Naive B cell (primary cell): ENCODE data around the gene SP100. TPM values are rescaled to one million over a fixed set of nuclear protein-coding genes. Genes with fewer than 3 reads are reported as not detected.

Source experiments
- ATAC-seq, 2 donors: fragments of 150-1000 bp; cut with Tn5 transposase; 2 replicates each; pipeline ENCODE4 v1.10.0; 2021; ENCODE audit warnings: low read depth in 2 of 2, mild to moderate bottlenecking in 2 of 2, moderate library complexity in 2 of 2
- DNase-seq: peaks from one replicate; pipeline ENCODE4 v3.0.0; 2022
- H3K27ac Mint-ChIP-seq, 6 donors: one replicate each; pipeline ENCODE4 v1.8.0; 2020 to 2022; ENCODE audit warnings: mild to moderate bottlenecking in 6 of 6, mixed read lengths in 6 of 6, moderate library complexity in 5 of 6, inconsistent platforms in 2 of 6
- H3K27me3 Mint-ChIP-seq, 3 donors: one replicate each; pipeline ENCODE4 v1.8.0; 2021 to 2022; ENCODE audit warnings: mixed read lengths in 3 of 3, mild to moderate bottlenecking in 1 of 3
- H3K36me3 Mint-ChIP-seq, 2 donors: one replicate each; pipeline ENCODE4 v1.8.0; 2020 to 2022; ENCODE audit warnings: mixed read lengths in 2 of 2, inconsistent platforms in 1 of 2, mild to moderate bottlenecking in 1 of 2
- H3K4me1 Mint-ChIP-seq, 3 donors: one replicate each; pipeline ENCODE4 v1.8.0; 2020 to 2022; ENCODE audit warnings: mixed read lengths in 3 of 3, inconsistent platforms in 1 of 3, mild to moderate bottlenecking in 1 of 3, moderate library complexity in 1 of 3
- H3K4me3 Mint-ChIP-seq, 8 donors: one replicate each; pipeline ENCODE4 v1.8.0; 2020 to 2022; ENCODE audit warnings: mild to moderate bottlenecking in 8 of 8, mixed read lengths in 8 of 8, moderate library complexity in 8 of 8, inconsistent platforms in 2 of 8
- H3K9me3 Mint-ChIP-seq, 7 donors: one replicate each; pipeline ENCODE4 v1.8.0; 2020 to 2022; ENCODE audit warnings: mixed read lengths in 7 of 7, mild to moderate bottlenecking in 5 of 7, inconsistent platforms in 2 of 7, moderate library complexity in 1 of 7
- polyA plus RNA-seq, 6 donors: library from polyadenylated mRNA; unstranded; fragments of 300-500 nt; fragmentation: Illumina TruSeq; gene quantifications; one replicate each; pipeline ENCODE4 v1.2.3, GENCODE V29; 2021; ENCODE audit warnings: low read depth in 6 of 6

The SP100 gene
- polyA plus RNA-seq, 6 donors from 2014 or later, result 188 to 428 (median 231) TPM

DNA sequence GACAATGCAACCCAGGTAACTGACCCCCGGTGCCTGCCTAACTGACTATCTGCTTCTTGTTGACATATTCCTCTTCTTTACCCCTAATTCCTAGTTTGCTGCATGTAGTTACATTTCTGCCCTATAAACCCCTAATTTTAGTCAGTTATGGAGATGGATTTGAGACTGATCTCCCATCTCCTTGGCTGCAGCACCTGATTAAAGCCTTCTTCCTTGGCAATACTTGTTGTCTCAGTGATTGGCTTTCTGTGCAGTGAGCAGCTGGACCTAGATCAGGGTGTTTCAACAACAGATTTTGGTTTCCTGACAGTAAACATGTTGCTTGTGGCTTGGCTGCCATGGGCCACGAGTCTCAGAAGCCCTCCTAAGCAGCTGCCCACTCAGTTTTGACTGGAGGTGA is 105.4 kb downstream of the SP100 start:
- DNase-seq (no peak), ATAC-seq (no peak)
- Mint-ChIP-seq H3K36me3 (peaks cover 31 to 34% of the 10 kb centered on the region in 2 donors), H3K4me1 (peaks cover 8 to 23% (median 15%) of the 10 kb centered on the region in 3 donors), H3K27ac (peak overlapping the region in 1 of 6 donors; percentile 66), H3K4me3 (no peak overlapping the region), H3K27me3 (no peaks in the 10 kb centered on the region), H3K9me3 (peaks cover 4 to 32% (median 29%) of the 10 kb centered on the region in 7 donors)

- DNase-seq, result peak; percentile 10
- Mint-ChIP-seq H3K9me3 (peaks cover 18 to 56% (median 32%) of the 10 kb centered on the region in 7 donors), H3K27me3 (no peaks in the 10 kb centered on the region), H3K4me1 (peaks cover 15 to 37% (median 18%) of the 10 kb centered on the region in 3 donors), H3K4me3 (peak overlapping the region in 4 of 8 donors; percentile 20 to 55 (median 50)), H3K36me3 (peaks cover 15 to 40% of the 10 kb centered on the region in 2 donors), H3K27ac (peak overlapping the region in 3 of 6 donors; percentile 11 to 58 (median 56))
- ATAC-seq, result peak; percentile 53 to 72
Measured at GRCh38 chr2:230525682-230526081, 109.7 kb downstream of the SP100 start.

- peak overlapping the region in 6 of 8 donors; percentile 30 to 71 (median 56) for H3K4me3 Mint-ChIP-seq
- peak; percentile 84 to 94 for ATAC-seq
- peaks cover 31% of the 10 kb centered on the region in 2 donors for H3K36me3 Mint-ChIP-seq
Measured at GRCh38 chr2:230537531-230537976, 121.6 kb downstream of the SP100 start.

DNA sequence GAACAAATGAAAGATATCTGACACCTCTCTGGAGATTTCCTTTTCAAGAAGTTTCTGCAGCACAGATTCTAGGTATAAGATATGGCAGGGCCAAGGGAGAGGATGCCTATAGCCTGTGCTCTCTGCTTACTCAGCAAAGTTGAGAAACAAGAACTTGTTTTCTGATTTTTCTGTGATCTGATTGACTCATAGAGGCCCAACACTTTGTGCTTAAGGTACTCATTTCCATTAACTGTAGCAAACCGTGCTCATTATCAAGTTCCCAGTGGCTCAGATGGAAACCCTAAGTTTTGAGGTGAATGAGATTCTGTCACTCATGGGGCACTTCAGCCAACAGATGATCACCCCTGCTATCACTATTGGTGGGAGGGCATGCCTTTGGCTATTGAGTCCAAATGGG is 124.3 kb downstream of the SP100 start:
- ATAC-seq, result no peak
- H3K36me3 Mint-ChIP-seq, result peaks cover 56 to 59% of the 10 kb centered on the region in 2 donors
- DNase-seq, result no peak
- peak overlapping the region in 4 of 6 donors; percentile 16 to 89 (median 51) for H3K27ac Mint-ChIP-seq
- peaks cover 24 to 68% (median 63%) of the 10 kb centered on the region in 3 donors for H3K4me1 Mint-ChIP-seq
- no peak overlapping the region for H3K4me3 Mint-ChIP-seq
- no peaks in the 10 kb centered on the region for H3K27me3 Mint-ChIP-seq
- H3K9me3 Mint-ChIP-seq, result peaks cover 0 to 18% (median 9%) of the 10 kb centered on the region in 7 donors

More at GRCh38 chr2:230537531-230537976, 121.6 kb downstream of the SP100 start:
- Mint-ChIP-seq H3K9me3 (peaks cover 0 to 3% (median 0%) of the 10 kb centered on the region in 7 donors), H3K27ac (peak overlapping the region; percentile 51 to 85 (median 67)), H3K27me3 (no peaks in the 10 kb centered on the region), H3K4me1 (peaks cover 24 to 65% (median 43%) of the 10 kb centered on the region in 3 donors)
- DNase-seq, result peak; percentile 26

DNA sequence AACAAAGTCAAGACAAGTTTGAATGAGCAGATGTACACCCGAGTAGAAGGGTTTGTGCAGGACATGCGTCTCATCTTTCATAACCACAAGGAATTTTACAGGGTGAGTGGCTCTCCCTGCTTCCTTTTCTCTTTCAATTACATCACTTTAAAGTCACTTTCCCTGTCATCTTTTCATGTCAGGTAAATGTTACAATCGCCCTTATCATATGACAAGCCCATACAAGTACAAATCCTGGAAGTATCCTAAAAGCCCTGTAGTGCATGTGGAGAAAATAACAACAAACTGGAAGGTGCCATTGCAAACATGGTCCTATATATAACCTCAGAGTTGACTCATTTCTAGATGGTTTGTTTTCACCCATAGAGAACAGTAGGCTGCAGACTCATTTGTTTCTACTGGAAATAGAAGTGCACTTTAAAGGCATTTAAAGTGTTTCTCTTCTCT is 126.0 kb downstream of the SP100 start:
- DNase-seq (no peak), ATAC-seq (no peak)
- Mint-ChIP-seq H3K36me3 (peaks cover 56 to 59% of the 10 kb centered on the region in 2 donors), H3K4me1 (peaks cover 14 to 55% (median 48%) of the 10 kb centered on the region in 3 donors), H3K9me3 (peaks cover 0 to 18% (median 9%) of the 10 kb centered on the region in 7 donors), H3K27ac (peak overlapping the region in 5 of 6 donors; percentile 24 to 83 (median 57)), H3K4me3 (no peak overlapping the region), H3K27me3 (no peaks in the 10 kb centered on the region)

- H3K27me3 Mint-ChIP-seq, result no peaks in the 10 kb centered on the region
- DNase-seq, result no peak
- H3K4me3 Mint-ChIP-seq, result peak overlapping the region in 3 of 8 donors; percentile 0 to 12 (median 1)
- peak overlapping the region in 2 of 6 donors; percentile 52 to 82 for H3K27ac Mint-ChIP-seq
- ATAC-seq, result no peak
- H3K36me3 Mint-ChIP-seq, result peaks cover 56 to 59% of the 10 kb centered on the region in 2 donors
- H3K9me3 Mint-ChIP-seq, result peaks cover 0 to 18% (median 8%) of the 10 kb centered on the region in 7 donors
- peaks cover 14 to 47% (median 40%) of the 10 kb centered on the region in 3 donors for H3K4me1 Mint-ChIP-seq
Measured at GRCh38 chr2:230542751-230543150, 126.8 kb downstream of the SP100 start.

DNA sequence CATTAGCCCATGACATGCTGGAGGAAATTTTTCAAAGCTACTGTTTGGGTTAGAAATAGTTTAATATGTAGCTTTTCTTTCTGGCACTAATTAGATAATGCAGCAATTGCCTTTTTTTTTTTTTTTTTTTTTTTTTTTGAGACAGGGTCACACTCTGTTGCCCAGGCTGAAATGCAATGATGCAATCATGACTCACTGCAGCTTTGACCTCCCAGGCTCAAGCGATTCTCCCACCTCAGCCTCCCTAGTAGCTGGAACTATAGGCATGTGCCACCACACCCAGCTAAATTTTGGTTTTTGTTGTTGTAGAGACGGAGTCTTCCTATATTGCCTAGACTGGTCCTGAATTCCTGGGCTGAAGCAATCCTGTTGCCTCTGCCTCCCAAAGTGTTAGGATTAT is 136.2 kb downstream of the SP100 start:
- Mint-ChIP-seq H3K4me3 (peak overlapping the region in 2 of 8 donors; percentile 10 to 50), H3K27ac (peak overlapping the region in 2 of 6 donors; percentile 43 to 65), H3K9me3 (peaks cover 0 to 10% (median 4%) of the 10 kb centered on the region in 7 donors), H3K36me3 (peaks cover 0 to 8% of the 10 kb centered on the region in 2 donors), H3K4me1 (peaks cover 22 to 29% (median 23%) of the 10 kb centered on the region in 3 donors), H3K27me3 (no peaks in the 10 kb centered on the region)
- ATAC-seq, result no peak
- DNase-seq, result no peak

DNA sequence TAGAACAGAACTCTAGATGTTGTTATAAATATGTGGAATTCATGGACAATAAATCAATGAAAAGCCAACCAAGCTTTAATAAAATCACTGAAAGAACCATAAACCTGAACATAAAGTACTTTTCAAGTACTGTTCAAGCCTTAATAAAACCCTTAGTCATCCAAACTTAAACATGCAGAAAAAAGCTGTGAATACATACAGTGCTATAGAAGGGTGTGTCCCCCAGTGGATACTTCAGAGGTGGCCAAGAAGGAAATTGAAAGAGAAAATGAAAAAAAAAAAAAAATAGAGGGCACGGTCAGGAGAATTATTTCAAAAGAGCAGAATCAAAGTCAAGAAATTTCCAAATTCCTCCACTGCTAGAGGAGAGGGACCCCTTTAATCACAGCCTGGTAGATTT is 141.1 kb downstream of the SP100 start:
- H3K4me3 Mint-ChIP-seq, result no peak overlapping the region
- DNase-seq (no peak), ATAC-seq (no peak)
- H3K27me3 Mint-ChIP-seq, result no peaks in the 10 kb centered on the region
- peaks cover 0 to 10% (median 4%) of the 10 kb centered on the region in 7 donors for H3K9me3 Mint-ChIP-seq
- peaks cover 0 to 8% of the 10 kb centered on the region in 2 donors for H3K36me3 Mint-ChIP-seq
- peak overlapping the region in 2 of 6 donors; percentile 12 to 31 for H3K27ac Mint-ChIP-seq
- H3K4me1 Mint-ChIP-seq, result peaks cover 16 to 34% (median 17%) of the 10 kb centered on the region in 3 donors

GRCh38 chr2:230564805-230565779 is 149.1 kb downstream of the SP100 start:
- peak; percentile 76 for DNase-seq

GRCh38 chr2:230569298-230569697 is 153.3 kb downstream of the SP100 start:
- no peak for ATAC-seq
- Mint-ChIP-seq H3K4me1 (peaks cover 16 to 36% (median 17%) of the 10 kb centered on the region in 3 donors), H3K36me3 (peaks cover 14 to 38% of the 10 kb centered on the region in 2 donors), H3K27me3 (no peaks in the 10 kb centered on the region), H3K9me3 (peaks cover 16 to 60% (median 39%) of the 10 kb centered on the region in 7 donors), H3K4me3 (no peak overlapping the region), H3K27ac (peak overlapping the region in 1 of 6 donors; percentile 37)
- DNase-seq, result no peak

More at GRCh38 chr2:230564805-230565779, 149.1 kb downstream of the SP100 start:
- Mint-ChIP-seq H3K9me3 (peaks cover 2 to 20% (median 7%) of the 10 kb centered on the region in 7 donors), H3K4me1 (peaks cover 17 to 43% (median 21%) of the 10 kb centered on the region in 3 donors), H3K4me3 (peak overlapping the region; percentile 0 to 84 (median 56)), H3K36me3 (peaks cover 0 to 11% of the 10 kb centered on the region in 2 donors), H3K27me3 (no peaks in the 10 kb centered on the region), H3K27ac (peak overlapping the region; percentile 24 to 88 (median 82))
- ATAC-seq, result peak; percentile 100

GRCh38 chr2:230570987-230571386 is 155.0 kb downstream of the SP100 start:
- ATAC-seq (no peak), DNase-seq (no peak)
- H3K9me3 Mint-ChIP-seq, result peaks cover 19 to 61% (median 43%) of the 10 kb centered on the region in 7 donors
- no peak overlapping the region for H3K27ac Mint-ChIP-seq
- H3K4me1 Mint-ChIP-seq, result peaks cover 0 to 32% (median 13%) of the 10 kb centered on the region in 3 donors
- no peak overlapping the region for H3K4me3 Mint-ChIP-seq
- no peaks in the 10 kb centered on the region for H3K27me3 Mint-ChIP-seq
- peaks cover 16 to 42% of the 10 kb centered on the region in 2 donors for H3K36me3 Mint-ChIP-seq

- Mint-ChIP-seq H3K27ac (peak overlapping the region in 1 of 6 donors; percentile 61), H3K4me3 (peak overlapping the region in 1 of 8 donors; percentile 47), H3K27me3 (no peaks in the 10 kb centered on the region), H3K4me1 (peaks cover 6 to 34% (median 13%) of the 10 kb centered on the region in 3 donors), H3K36me3 (peaks cover 16 to 38% of the 10 kb centered on the region in 2 donors), H3K9me3 (peaks cover 19 to 47% (median 36%) of the 10 kb centered on the region in 7 donors)
- ATAC-seq (no peak), DNase-seq (no peak)
Measured at GRCh38 chr2:230575642-230576324, 159.8 kb downstream of the SP100 start.
